Gastrocnemius medialis (tissue), 4 donors: ENCODE measurements around the gene JAK3.

Experiments
- POLR2A ChIP-seq, 2 donors: fragments of 450-650 bp; IDR thresholded peaks; one replicate each; pipeline ENCODE4 v1.6.1; 2017; ENCODE audit warnings: antibody characterized with exemption in 2 of 2, mild to moderate bottlenecking in 2 of 2, moderate library complexity in 2 of 2
- TF ChIP-seq, protein P1 (sequence below), 5 experiments: fragments of 450-650 bp in 3 of 5; fragments of 200-600 bp in 2 of 5; sonication (generic) in 2 of 5; IDR thresholded peaks in 4 of 5; conservative IDR thresholded peaks in 1 of 5; 1 replicate in 4 of 5; 2 replicates in 1 of 5; pipeline ENCODE4 v1.5.1; 2016 to 2019; ENCODE audit warnings: antibody characterized with exemption in 5 of 5, mild to moderate bottlenecking in 3 of 5, moderate library complexity in 3 of 5

DNA sequence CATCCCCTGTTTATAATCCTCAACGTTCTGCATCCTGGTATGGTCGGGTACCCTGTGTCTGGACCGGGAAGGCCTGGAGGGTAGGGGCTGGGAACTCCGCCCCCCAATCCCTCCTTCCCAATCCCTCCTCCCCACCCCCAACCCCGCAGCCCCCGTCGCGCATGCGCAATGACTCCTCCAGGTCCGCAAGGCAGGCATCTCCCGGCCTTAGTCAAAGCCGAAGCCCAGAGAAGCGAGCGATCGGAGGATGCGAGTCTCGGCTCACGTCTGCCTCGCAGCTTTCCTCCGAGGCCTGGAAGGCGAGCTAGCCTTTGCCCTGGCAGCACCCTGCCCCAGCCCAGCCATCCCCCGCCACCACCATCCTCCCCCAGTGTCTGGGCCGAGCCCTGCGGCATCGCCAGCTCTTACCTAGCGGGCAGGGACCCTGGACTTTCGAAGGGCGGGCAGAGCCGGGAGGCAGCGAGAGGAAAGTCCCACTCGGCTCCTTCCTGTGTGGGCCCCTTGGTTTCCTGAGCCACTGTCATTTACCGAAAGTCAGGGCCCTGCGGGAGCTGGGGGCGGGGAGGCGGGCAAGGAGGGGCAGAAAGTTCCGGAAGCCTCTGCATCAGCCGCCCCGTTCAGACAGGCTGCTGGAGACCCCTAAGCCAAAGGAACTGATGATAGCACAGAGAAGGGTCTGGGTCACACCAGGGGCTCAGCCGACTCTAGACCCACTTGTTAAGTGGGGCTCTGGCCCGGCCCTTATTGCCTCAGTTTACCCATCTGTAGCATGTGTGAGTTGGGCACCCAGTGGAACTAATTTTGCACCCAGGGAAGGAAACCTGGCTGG is at the start of gene JAK3:
- TF ChIP-seq POLR2A (IDR thresholded peaks at IDR 0.05) = no peak
- TF ChIP-seq, protein P1, sequence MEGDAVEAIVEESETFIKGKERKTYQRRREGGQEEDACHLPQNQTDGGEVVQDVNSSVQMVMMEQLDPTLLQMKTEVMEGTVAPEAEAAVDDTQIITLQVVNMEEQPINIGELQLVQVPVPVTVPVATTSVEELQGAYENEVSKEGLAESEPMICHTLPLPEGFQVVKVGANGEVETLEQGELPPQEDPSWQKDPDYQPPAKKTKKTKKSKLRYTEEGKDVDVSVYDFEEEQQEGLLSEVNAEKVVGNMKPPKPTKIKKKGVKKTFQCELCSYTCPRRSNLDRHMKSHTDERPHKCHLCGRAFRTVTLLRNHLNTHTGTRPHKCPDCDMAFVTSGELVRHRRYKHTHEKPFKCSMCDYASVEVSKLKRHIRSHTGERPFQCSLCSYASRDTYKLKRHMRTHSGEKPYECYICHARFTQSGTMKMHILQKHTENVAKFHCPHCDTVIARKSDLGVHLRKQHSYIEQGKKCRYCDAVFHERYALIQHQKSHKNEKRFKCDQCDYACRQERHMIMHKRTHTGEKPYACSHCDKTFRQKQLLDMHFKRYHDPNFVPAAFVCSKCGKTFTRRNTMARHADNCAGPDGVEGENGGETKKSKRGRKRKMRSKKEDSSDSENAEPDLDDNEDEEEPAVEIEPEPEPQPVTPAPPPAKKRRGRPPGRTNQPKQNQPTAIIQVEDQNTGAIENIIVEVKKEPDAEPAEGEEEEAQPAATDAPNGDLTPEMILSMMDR (IDR thresholded peaks at IDR 0.05 in 4 of 5, conservative IDR thresholded peaks at IDR 0.05 in 1 of 5) = no peak
